HUES48 (cell line): ENCODE data around the gene TMEM44.

Experiments
- H3K27ac ChIP-seq: one replicate; pipeline ENCODE4 v1.7.0; 2013; ENCODE audit warnings: low read depth, low read length, inconsistent platforms
- H3K27me3 ChIP-seq: 2 replicates; pipeline ENCODE4 v1.6.1; 2013; ENCODE audit warnings: mild to moderate bottlenecking, low read length; ENCODE audit not compliant: control insufficient read depth, insufficient read depth
- H3K36me3 ChIP-seq: 2 replicates; pipeline ENCODE4 v1.6.1; 2013; ENCODE audit warnings: low read length; ENCODE audit not compliant: control insufficient read depth, insufficient read depth
- H3K4me1 ChIP-seq: 2 replicates; pipeline ENCODE4 v1.6.1; 2013; ENCODE audit warnings: mild to moderate bottlenecking, low read length; ENCODE audit not compliant: control insufficient read depth, insufficient read depth
- H3K4me3 ChIP-seq: 2 replicates; pipeline ENCODE4 v1.5.1; 2013; ENCODE audit warnings: mild to moderate bottlenecking, low read depth, low read length
- H3K9ac ChIP-seq: 2 replicates; pipeline ENCODE4 v1.6.1; 2013; ENCODE audit warnings: mild to moderate bottlenecking, low read depth, low read length, moderate library complexity
- H3K9me3 ChIP-seq: 2 replicates; pipeline ENCODE4 v1.6.1; 2013; ENCODE audit warnings: low read length; ENCODE audit not compliant: control insufficient read depth, insufficient read depth

The TMEM44 gene, protein sequence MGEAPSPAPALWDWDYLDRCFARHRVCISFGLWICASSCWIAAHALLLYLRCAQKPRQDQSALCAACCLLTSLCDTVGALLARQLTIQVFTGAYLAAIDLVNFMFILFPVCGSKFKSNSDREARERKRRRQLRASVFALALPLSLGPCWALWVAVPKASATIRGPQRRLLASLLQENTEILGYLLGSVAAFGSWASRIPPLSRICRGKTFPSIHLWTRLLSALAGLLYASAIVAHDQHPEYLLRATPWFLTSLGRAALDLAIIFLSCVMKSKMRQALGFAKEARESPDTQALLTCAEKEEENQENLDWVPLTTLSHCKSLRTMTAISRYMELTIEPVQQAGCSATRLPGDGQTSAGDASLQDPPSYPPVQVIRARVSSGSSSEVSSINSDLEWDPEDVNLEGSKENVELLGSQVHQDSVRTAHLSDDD

DNA sequence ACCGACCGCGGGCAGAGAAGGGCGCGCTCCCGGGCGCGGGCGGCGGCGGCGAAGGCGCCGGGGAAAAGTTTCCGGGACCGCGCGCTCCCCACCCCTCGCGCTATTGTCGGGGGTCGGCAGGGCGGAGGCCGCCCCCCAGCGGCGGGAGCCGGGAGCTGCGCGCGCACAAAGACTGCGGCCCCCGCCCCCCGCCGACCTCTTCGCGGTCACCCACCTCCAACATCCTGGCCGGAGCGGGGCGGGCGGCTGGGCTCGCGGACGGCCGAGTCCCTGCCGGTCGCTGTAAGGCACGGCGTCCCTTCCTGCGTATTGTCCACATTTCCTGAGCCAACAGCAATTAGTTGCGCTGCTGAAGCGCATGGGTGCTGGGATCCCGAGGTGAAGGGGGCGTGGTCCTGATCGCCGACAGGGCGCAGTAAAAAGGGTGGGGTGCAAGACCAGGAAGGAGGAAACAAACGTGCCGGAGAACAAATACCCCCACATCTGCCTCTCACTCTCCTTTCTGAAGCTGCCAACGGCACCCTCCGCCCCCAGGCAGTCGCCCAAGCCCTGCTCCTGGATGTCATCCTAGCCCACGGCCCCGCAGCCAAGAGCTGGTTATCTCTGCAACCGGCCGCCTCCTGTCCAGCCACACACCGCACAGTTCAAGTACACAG lies at the start of gene TMEM44:
TMEM44 (minus strand) TSS at position 71 of the 656 bp plus-strand sequence. CDS start 204 bp downstream, outside the sequence.
- peak within 1 kb of the TSS; percentile 85 for H3K27ac ChIP-seq
- peaks cover 4% of the 10 kb centered on the region; the same call in 1 of the 2 replicates for H3K9me3 ChIP-seq

DNA sequence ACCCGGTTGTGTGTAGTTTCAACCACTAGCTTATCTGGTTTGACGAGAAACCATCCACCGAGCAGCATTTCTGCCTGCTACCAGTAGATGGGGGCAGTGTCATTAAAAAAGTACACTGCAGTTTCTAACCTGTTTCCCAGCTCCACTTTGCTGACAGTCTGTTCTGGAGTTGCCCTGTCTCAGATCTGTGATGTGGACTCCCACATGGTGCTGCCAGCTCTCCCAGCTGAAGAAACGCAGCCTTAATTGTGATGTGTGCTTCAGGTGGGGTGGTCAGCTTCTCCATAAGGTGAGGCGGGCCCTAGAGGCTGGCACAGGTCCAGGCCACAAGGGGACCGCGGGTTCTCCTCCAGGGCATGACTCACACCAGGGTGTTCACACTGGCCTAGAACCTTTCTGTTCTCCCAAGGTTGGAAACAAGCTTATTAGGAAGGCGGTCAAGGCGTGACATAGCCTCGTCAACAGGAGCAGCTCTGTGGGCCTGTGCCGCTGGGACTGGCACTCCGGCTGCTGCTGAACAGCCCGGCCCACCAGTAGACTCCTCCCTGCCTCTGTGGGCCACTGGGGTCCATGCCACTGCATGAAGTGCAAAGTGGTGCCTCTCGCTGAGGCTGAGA lies 49.6 kb upstream of the TMEM44 start:
- Histone ChIP-seq H3K9me3 (no peaks in the 10 kb centered on the region), H3K9ac (no peak overlapping the region), H3K4me1 (0 out of 2 replicates have a peak, but pooled peaks cover 7% of the 10 kb centered on the region), H3K4me3 (no peak overlapping the region), H3K36me3 (no peaks in the 10 kb centered on the region), H3K27ac (no peak overlapping the region), H3K27me3 (peaks cover 32% of the 10 kb centered on the region)

More for the DNA sequence above, at the start of gene TMEM44:
- Histone ChIP-seq H3K4me3 (peak within 1 kb of the TSS; percentile 79), H3K27me3 (no peaks in the 10 kb centered on the region), H3K36me3 (peaks cover 11% of the 10 kb centered on the region), H3K4me1 (peaks cover 8% of the 10 kb centered on the region; the same call in 1 of the 2 replicates), H3K9ac (peak within 1 kb of the TSS; percentile 65)

DNA sequence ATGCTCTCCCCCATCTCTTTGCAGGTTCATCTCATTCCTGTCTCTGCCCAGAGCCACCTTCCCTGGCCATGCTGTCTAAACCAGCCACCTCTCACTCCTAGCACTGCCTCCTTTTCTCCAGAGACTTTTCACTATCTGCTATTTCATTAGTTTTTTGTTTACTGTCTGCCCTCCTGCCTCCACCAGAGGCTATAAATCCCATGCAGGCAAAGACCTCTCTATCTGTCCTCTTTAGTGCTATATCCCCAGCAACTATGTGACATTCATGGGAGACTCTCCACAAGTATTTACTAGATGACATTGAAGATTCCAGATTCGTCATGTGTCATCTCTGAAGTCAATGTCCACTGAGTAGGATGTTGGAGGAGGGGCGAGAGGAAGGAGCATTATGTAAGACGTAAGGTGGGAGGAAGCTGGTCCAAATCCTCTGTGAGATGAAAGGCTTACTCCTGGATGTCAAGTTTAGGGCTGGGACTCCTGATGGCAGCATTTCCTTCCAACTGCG lies 49.0 kb upstream of the TMEM44 start:
- no peaks in the 10 kb centered on the region for H3K36me3 ChIP-seq
- H3K4me1 ChIP-seq = 0 out of 2 replicates have a peak, but pooled peaks cover 7% of the 10 kb centered on the region
- no peaks in the 10 kb centered on the region for H3K9me3 ChIP-seq
- peaks cover 28% of the 10 kb centered on the region for H3K27me3 ChIP-seq
- H3K9ac ChIP-seq = no peak overlapping the region
- H3K4me3 ChIP-seq = no peak overlapping the region
- H3K27ac ChIP-seq = no peak overlapping the region

DNA sequence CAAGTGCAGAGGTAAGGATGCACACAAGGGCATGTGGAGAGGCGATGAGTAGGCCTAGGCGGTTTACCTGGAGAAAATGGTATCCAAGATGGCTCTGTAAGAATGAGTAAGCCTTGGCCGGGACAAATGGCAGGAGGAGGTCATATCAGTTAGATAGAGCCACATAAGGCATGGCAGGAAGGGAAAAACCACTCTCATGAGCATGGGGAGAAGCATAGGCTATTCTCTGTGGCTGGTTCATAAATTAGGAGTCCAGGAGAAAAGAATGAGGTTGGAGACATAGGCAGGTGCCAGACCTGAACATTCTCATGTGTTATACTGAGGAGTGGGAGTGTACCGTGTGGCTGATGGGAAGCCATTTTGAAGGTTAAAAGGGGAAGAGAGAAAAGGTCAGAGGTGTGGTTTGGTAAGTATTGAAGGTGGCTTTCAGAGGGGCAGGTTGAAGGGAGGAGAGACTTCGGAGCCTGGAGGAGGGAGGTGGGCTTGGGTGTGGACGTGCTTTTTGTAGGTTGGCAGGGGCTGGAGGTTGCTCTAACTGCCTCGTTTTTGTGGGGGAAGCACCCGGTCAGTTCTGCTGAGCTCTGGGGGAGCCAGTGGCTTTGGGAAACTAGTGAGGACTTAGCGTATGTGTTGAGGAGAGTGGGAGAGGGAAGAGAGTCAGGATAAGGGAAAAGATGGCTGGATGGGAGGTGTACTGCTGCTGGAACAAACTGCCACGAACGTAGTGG lies 47.8 kb upstream of the TMEM44 start:
- Histone ChIP-seq H3K9ac (no peak overlapping the region), H3K4me3 (no peak overlapping the region), H3K27ac (no peak overlapping the region), H3K9me3 (no peaks in the 10 kb centered on the region), H3K27me3 (peaks cover 16% of the 10 kb centered on the region), H3K36me3 (no peaks in the 10 kb centered on the region), H3K4me1 (0 out of 2 replicates have a peak, but pooled peaks cover 3% of the 10 kb centered on the region)

DNA sequence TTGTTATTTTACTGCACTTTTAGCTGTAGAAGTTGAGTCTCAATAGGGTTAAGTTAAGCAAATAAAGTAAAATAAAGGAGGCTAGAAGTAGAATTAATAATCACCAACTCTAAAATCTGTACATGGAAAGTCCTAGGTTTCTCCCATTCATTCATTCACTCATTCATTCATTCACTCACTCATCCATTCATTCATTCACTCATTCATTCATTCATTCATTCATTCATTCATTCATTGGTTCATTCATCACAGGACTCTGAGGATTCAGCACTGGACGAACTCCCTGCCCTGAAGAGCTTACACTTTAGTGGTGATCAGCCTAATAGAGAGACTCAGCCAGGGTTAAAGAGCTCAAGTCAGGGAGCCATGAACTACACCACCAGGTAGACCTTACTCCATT lies 43.3 kb upstream of the TMEM44 start:
- Histone ChIP-seq H3K9ac (no peak overlapping the region), H3K27me3 (no peaks in the 10 kb centered on the region; the same call in 1 of the 2 replicates), H3K27ac (no peak overlapping the region), H3K4me3 (no peak overlapping the region), H3K4me1 (no peaks in the 10 kb centered on the region), H3K9me3 (no peaks in the 10 kb centered on the region), H3K36me3 (no peaks in the 10 kb centered on the region)

DNA sequence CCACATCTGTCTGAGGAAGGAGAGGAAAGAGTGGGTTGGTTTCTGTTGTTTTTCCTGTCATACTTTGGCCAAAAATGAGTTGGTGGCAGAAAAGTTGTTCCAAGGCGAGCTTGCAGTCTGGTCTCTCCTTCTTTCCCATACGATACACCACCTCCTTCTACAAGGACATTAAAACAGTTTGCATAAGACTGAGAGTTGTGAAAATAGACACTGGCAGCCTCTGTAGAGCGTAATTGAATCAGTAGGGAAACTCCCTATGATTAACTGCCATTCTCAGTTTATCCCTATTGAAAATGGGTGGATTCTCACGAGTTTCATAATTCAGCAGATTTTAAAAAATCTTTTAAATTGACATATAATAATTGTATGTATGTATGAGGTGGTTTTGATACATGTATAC lies 42.5 kb upstream of the TMEM44 start:
- no peaks in the 10 kb centered on the region for H3K36me3 ChIP-seq
- no peak overlapping the region for H3K9ac ChIP-seq
- H3K27ac ChIP-seq = no peak overlapping the region
- no peaks in the 10 kb centered on the region for H3K9me3 ChIP-seq
- peaks cover 7% of the 10 kb centered on the region for H3K4me1 ChIP-seq
- no peak overlapping the region for H3K4me3 ChIP-seq
- no peaks in the 10 kb centered on the region; the same call in 1 of the 2 replicates for H3K27me3 ChIP-seq

DNA sequence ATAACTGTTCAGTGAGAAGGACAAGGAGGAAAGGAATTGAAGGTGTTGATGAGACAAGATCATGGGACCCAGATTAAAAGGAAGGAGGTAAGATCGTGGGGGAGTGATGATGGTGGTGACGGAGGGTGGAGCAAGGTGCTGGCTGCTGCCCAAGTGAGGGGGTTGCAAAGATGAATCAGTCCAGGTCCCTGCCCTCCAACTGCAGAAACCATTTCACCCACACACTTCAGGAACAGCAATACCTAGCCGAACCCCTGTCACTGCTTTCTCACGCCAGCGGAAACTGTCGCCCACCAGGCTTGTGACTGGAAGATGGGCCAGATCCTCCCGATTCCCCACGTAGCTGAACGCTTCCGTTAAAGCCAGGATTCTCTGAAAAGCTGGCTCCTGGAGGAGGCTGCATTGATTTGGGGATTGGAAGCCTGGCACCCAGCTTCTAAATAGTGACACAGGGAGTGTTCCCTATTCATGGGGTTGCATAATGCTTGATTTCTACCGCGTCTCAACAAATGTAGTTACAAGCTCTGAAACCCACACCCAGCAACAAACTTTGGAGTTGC lies 41.9 kb upstream of the TMEM44 start:
- Histone ChIP-seq H3K9ac (no peak overlapping the region), H3K36me3 (peaks cover 2% of the 10 kb centered on the region; the same call in 1 of the 2 replicates), H3K27ac (no peak overlapping the region), H3K27me3 (no peaks in the 10 kb centered on the region; the same call in 1 of the 2 replicates), H3K9me3 (no peaks in the 10 kb centered on the region), H3K4me1 (peaks cover 7% of the 10 kb centered on the region), H3K4me3 (no peak overlapping the region)

DNA sequence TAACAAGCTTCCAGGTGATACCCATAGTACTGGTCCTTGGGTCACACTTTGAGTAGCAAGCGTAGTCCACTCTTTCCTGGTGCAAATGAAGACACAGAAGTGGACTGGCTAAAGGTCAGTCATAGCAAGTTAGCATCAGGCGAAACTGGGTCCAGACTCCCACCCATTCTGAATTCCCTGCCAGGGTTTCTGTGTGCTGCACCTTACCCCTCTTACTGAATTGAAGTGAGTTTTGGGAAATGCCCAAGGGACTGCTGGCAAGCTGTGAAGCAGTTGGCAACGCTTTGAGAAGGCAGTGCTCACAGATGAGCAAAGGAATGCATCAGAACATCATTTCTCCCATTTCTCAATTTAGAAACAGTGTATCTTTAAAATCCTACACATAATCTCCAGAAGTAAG lies 40.5 kb upstream of the TMEM44 start:
- Histone ChIP-seq H3K9ac (no peak overlapping the region), H3K36me3 (peaks cover 15% of the 10 kb centered on the region), H3K27ac (no peak overlapping the region), H3K9me3 (no peaks in the 10 kb centered on the region), H3K4me1 (peaks cover 7% of the 10 kb centered on the region), H3K27me3 (no peaks in the 10 kb centered on the region; the same call in 1 of the 2 replicates), H3K4me3 (no peak overlapping the region)

DNA sequence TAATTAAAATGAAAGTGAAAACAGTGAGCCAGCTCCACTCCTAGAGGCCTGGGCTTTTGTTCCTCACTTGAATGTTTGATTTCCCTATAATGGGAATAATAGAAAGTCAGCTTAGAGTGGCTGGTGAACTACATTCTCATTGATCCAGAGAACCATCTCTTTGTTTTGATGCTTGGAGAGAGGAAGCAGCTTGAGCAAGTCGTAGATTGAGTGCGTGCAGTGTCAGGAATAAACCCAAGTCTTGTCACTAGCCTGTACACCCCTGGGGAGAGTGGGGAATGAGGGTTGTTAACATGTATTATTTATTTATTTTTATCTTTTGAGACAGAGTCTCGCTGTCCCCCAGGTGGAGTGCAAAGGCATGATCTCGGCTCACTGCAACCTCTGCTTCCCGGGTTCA lies 39.7 kb upstream of the TMEM44 start:
- no peaks in the 10 kb centered on the region for H3K9me3 ChIP-seq
- peak overlapping the region; percentile 99 for H3K4me3 ChIP-seq
- H3K9ac ChIP-seq = peak overlapping the region; percentile 93; the same call in 1 of the 2 replicates

More for the DNA sequence above, 39.7 kb upstream of the TMEM44 start:
- H3K4me1 ChIP-seq = peaks cover 7% of the 10 kb centered on the region
- peaks cover 23% of the 10 kb centered on the region for H3K36me3 ChIP-seq
- no peaks in the 10 kb centered on the region; the same call in 1 of the 2 replicates for H3K27me3 ChIP-seq
- H3K27ac ChIP-seq = peak overlapping the region; percentile 86
